Measurements from ENCODE around the gene ZBTB46.

ZBTB46 gene

GRCh38 chr20:63718996-63719395 is 112.1 kb downstream of the ZBTB46 start:
- Histone ChIP-seq H3K9me3 (ENCODE audit: insufficient read depth, low read length) (peaks cover 8% of the 10 kb centered on the region; the same call in 1 of the 2 replicates), H4K20me1 (ENCODE audit: insufficient read depth, low read length) (no peaks in the 10 kb centered on the region), H2AFZ (ENCODE audit: low read depth, low read length) (no peak overlapping the region), H3K36me3 (replicated peaks; ENCODE audit: low read depth, low read length) (peaks cover 47% of the 10 kb centered on the region), H3K27ac (ENCODE audit: low read length) (no peak overlapping the region), H3K79me2 (ENCODE audit: low read length) (peaks cover 52% of the 10 kb centered on the region), H3K4me1 (ENCODE audit: low read length) (peaks cover 8% of the 10 kb centered on the region; the same call in 1 of the 2 replicates), H3K27me3 (ENCODE audit: low read depth, low read length) (no peaks in the 10 kb centered on the region), H3K4me3 (ENCODE audit: low read length) (no peak overlapping the region), H3K4me2 (ENCODE audit: low read length) (no peak overlapping the region), H3K9ac (ENCODE audit: low read length) (no peak overlapping the region)
- TF ChIP-seq EZH2phosphoT487 (IDR thresholded peaks at IDR 0.05; ENCODE audit: low read depth), result no peak
- TF ChIP-seq CTCF (IDR thresholded peaks at IDR 0.05; ENCODE audit: low read depth, low read length), result no peak

DNA sequence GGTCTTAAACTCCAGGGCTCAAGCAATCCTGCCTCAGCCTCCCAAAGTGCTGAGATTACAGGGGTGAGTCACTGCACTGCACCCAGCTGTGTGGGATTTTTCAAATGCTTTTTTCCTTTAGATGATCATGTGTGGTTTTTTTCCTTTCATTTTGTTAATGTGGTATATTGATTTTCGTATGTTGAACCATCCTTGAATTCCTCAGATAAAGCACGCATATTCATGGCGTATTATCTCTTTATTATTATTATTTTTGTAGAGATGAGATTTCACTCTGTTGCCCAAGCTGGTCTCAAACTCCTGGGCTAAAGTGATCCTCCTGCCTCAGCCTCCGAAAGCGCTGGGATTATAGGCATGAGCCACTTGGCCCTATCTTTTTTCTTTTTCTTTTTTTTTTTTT is 116.2 kb downstream of the ZBTB46 start:
- Histone ChIP-seq H3K9ac (ENCODE audit: low read length) (no peak overlapping the region), H3K79me2 (ENCODE audit: low read length) (peaks cover 85% of the 10 kb centered on the region), H3K4me1 (ENCODE audit: low read length) (peaks cover 8% of the 10 kb centered on the region; the same call in 1 of the 2 replicates), H3K9me3 (ENCODE audit: insufficient read depth, low read length) (peaks cover 8% of the 10 kb centered on the region; the same call in 1 of the 2 replicates), H3K36me3 (replicated peaks; ENCODE audit: low read depth, low read length) (peaks cover 68% of the 10 kb centered on the region), H3K4me3 (ENCODE audit: low read length) (no peak overlapping the region), H3K27me3 (ENCODE audit: low read depth, low read length) (no peaks in the 10 kb centered on the region), H2AFZ (ENCODE audit: low read depth, low read length) (no peak overlapping the region), H4K20me1 (ENCODE audit: insufficient read depth, low read length) (no peaks in the 10 kb centered on the region), H3K4me2 (ENCODE audit: low read length) (no peak overlapping the region), H3K27ac (ENCODE audit: low read length) (no peak overlapping the region)
- TF ChIP-seq CTCF (IDR thresholded peaks at IDR 0.05; ENCODE audit: low read depth, low read length) (no peak), EZH2phosphoT487 (IDR thresholded peaks at IDR 0.05; ENCODE audit: low read depth) (no peak)

GRCh38 chr20:63712191-63712590 is 118.9 kb downstream of the ZBTB46 start:
- Histone ChIP-seq H3K4me2 (ENCODE audit: low read length) (no peak overlapping the region), H3K4me3 (ENCODE audit: low read length) (no peak overlapping the region), H2AFZ (ENCODE audit: low read depth, low read length) (no peak overlapping the region), H3K4me1 (ENCODE audit: low read length) (peaks cover 18% of the 10 kb centered on the region), H3K9me3 (ENCODE audit: insufficient read depth, low read length) (peaks cover 2% of the 10 kb centered on the region; the same call in 1 of the 2 replicates), H4K20me1 (ENCODE audit: insufficient read depth, low read length) (no peaks in the 10 kb centered on the region), H3K27ac (ENCODE audit: low read length) (no peak overlapping the region), H3K79me2 (ENCODE audit: low read length) (peaks cover 91% of the 10 kb centered on the region), H3K9ac (ENCODE audit: low read length) (no peak overlapping the region), H3K36me3 (replicated peaks; ENCODE audit: low read depth, low read length) (peaks cover 59% of the 10 kb centered on the region), H3K27me3 (ENCODE audit: low read depth, low read length) (no peaks in the 10 kb centered on the region)
- no peak for TF ChIP-seq CTCF (IDR thresholded peaks at IDR 0.05; ENCODE audit: low read depth, low read length)
- TF ChIP-seq EZH2phosphoT487 (IDR thresholded peaks at IDR 0.05; ENCODE audit: low read depth), result no peak

DNA sequence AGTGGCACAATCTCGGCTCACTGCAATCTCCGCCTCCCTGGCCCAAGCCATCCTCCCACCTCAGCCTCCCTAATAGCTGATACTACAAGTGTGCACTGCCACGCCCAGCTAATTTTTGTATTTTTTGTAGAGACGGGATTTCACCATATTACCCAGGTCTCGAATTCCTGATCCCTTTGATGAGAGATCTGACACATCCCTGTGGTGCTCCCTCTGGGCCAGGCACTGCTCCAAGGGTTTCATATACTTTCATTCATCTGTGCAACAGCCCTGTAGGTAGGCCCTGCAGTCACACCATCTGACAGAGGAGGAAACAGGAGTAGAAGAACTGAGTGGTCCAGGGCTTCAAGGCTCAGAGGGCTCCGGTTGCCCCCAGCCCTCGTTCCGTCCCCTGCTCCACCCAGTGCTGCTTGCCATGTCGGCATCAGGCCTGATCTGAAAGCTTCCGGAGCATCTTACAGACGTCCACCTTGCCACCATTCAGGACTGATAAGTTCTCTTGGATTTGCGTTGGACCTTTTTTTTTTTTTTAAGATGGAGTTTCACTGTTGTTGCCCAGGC is 119.9 kb downstream of the ZBTB46 start:
- H3K4me1 ChIP-seq (ENCODE audit: low read length), result peaks cover 21% of the 10 kb centered on the region
- no peaks in the 10 kb centered on the region for H3K27me3 ChIP-seq (ENCODE audit: low read depth, low read length)
- H3K4me2 ChIP-seq (ENCODE audit: low read length), result no peak overlapping the region
- peaks cover 57% of the 10 kb centered on the region for H3K36me3 ChIP-seq (replicated peaks; ENCODE audit: low read depth, low read length)
- no peak overlapping the region for H3K9ac ChIP-seq (ENCODE audit: low read length)
- H3K9me3 ChIP-seq (ENCODE audit: insufficient read depth, low read length), result peaks cover 2% of the 10 kb centered on the region; the same call in 1 of the 2 replicates
- peaks cover 91% of the 10 kb centered on the region for H3K79me2 ChIP-seq (ENCODE audit: low read length)
- no peak overlapping the region for H3K4me3 ChIP-seq (ENCODE audit: low read length)
- no peak for TF ChIP-seq EZH2phosphoT487 (IDR thresholded peaks at IDR 0.05; ENCODE audit: low read depth)
- no peak for TF ChIP-seq CTCF (IDR thresholded peaks at IDR 0.05; ENCODE audit: low read depth, low read length)
- no peak overlapping the region for H2AFZ ChIP-seq (ENCODE audit: low read depth, low read length)
- H4K20me1 ChIP-seq (ENCODE audit: insufficient read depth, low read length), result 0 out of 2 replicates have a peak, but pooled peaks cover 4% of the 10 kb centered on the region
- no peak overlapping the region for H3K27ac ChIP-seq (ENCODE audit: low read length)
